Body of pancreas (tissue), 4 donors: Measurements from ENCODE around the gene PCDHGA8.

ENCODE experiments used
- POLR2A ChIP-seq, 3 donors: fragments of 450-650 bp; IDR thresholded peaks; one replicate each; pipeline ENCODE4 v1.6.1; 2016; ENCODE audit warnings: antibody characterized with exemption in 3 of 3, mild to moderate bottlenecking in 2 of 3
- TF ChIP-seq, protein P1 (sequence below), 7 experiments: fragments of 450-650 bp in 4 of 7; fragments of 200-600 bp in 3 of 7; sonication (generic) in 3 of 7; IDR thresholded peaks; one replicate each; pipeline ENCODE4 v1.5.1; 2016 to 2019; ENCODE audit warnings: antibody characterized with exemption in 7 of 7

DNA sequence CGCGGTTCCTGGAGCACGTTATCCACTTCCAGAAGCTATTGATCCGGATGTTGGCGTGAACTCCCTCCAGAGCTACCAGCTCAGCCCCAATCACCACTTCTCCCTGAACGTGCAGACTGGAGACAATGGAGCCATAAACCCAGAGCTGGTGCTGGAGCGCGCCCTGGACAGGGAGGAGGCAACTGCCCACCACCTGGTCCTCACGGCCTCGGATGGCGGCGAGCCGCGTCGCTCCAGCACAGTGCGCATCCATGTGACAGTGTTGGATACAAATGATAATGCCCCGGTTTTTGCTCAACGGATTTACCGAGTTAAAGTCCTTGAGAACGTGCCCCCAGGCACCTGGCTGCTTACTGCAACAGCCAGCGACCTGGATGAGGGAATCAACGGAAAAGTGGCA, 11.0 kb downstream of the PCDHGA8 start:
- TF ChIP-seq, protein P1, sequence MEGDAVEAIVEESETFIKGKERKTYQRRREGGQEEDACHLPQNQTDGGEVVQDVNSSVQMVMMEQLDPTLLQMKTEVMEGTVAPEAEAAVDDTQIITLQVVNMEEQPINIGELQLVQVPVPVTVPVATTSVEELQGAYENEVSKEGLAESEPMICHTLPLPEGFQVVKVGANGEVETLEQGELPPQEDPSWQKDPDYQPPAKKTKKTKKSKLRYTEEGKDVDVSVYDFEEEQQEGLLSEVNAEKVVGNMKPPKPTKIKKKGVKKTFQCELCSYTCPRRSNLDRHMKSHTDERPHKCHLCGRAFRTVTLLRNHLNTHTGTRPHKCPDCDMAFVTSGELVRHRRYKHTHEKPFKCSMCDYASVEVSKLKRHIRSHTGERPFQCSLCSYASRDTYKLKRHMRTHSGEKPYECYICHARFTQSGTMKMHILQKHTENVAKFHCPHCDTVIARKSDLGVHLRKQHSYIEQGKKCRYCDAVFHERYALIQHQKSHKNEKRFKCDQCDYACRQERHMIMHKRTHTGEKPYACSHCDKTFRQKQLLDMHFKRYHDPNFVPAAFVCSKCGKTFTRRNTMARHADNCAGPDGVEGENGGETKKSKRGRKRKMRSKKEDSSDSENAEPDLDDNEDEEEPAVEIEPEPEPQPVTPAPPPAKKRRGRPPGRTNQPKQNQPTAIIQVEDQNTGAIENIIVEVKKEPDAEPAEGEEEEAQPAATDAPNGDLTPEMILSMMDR (IDR thresholded peaks at IDR 0.05) = no peak
- TF ChIP-seq POLR2A (IDR thresholded peaks at IDR 0.05) = no peak
